Choroid plexus epithelial cell (primary cell): Measurements from ENCODE around the gene MKRN2OS.

ENCODE experiments used
- DNase-seq: peaks from one replicate; pipeline ENCODE4 v3.0.0-alpha.2; 2010; ENCODE audit warnings: low read depth
- H3K4me3 ChIP-seq: 2 replicates; pipeline ENCODE4 v1.5.1; 2011; ENCODE audit warnings: low read depth, mild to moderate bottlenecking, control low read depth, low read length, moderate library complexity
- TF ChIP-seq, protein P1 (sequence below): conservative IDR thresholded peaks from 2 replicates; pipeline ENCODE4 v1.5.1; 2011; ENCODE audit warnings: low read depth, mild to moderate bottlenecking, control low read depth, inconsistent platforms, low read length, moderate library complexity

MKRN2OS gene

DNA sequence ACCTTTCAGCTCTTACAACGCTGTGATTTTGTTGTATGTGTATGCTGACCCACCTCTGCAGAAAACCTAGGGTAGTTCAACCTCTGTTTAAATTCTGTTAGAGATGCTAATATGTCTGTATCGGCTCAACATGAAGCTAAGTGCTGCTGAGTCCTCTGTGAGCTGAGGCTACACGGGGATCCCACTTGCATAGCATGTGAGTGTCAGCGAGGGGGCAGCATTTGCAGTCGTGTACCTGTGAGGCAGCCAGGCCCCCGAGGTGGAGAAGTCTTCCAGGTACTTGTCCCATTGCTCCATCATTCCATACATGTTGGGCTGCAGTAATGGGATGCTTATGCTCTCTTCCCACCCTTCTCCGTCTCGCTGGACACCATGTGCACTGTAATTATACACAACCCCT, 3.7 kb downstream of the MKRN2OS start:
- DNase-seq: no peak
- TF ChIP-seq, protein P1, sequence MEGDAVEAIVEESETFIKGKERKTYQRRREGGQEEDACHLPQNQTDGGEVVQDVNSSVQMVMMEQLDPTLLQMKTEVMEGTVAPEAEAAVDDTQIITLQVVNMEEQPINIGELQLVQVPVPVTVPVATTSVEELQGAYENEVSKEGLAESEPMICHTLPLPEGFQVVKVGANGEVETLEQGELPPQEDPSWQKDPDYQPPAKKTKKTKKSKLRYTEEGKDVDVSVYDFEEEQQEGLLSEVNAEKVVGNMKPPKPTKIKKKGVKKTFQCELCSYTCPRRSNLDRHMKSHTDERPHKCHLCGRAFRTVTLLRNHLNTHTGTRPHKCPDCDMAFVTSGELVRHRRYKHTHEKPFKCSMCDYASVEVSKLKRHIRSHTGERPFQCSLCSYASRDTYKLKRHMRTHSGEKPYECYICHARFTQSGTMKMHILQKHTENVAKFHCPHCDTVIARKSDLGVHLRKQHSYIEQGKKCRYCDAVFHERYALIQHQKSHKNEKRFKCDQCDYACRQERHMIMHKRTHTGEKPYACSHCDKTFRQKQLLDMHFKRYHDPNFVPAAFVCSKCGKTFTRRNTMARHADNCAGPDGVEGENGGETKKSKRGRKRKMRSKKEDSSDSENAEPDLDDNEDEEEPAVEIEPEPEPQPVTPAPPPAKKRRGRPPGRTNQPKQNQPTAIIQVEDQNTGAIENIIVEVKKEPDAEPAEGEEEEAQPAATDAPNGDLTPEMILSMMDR: peak; percentile 36

DNA sequence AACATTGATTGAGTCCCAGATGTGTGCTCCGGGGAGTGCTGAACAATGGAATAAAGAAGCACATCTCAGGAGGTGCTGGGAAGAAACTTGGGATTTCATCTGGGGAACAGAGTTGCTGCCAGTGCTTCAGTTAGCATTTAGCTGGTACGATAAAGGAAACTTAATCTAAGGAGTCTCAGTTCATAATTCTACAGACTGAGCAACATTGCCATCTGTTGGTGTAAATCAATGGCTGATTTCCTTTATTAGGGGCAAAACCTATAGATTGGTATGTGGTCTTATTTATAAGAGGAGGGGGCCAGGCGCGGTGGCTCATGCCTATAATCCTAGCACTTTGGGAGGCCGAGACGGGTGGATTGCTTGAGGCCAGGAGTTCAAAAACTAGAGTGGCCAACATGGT, 8.9 kb downstream of the MKRN2OS start:
- TF ChIP-seq, protein P1: peak; percentile 59
- DNase-seq: peak; percentile 62

More for the DNA sequence above, 3.7 kb downstream of the MKRN2OS start:
- no peak overlapping the region for H3K4me3 ChIP-seq

DNA sequence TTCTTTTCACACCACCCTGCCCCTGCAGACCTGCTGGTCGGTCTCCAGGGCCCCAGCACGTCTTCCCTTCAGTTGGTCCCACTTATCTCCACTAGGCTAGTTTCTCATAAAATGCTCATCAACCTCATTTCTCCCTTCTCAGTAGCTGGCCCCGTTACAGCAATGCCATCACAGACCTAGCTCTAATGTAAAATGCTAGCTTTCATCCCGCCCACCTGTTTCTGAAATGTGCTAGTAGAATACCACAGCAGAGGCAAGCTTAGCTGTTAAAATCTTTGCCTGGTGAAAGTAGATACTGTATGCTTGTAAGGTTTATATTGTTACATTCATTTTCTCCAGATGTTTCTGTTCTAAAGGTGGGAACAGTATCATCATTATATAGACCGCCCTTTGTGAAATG, 13.1 kb downstream of the MKRN2OS start:
- no peak overlapping the region for H3K4me3 ChIP-seq
- no peak for DNase-seq
- TF ChIP-seq, protein P1: no peak

More for the DNA sequence above, 8.9 kb downstream of the MKRN2OS start:
- H3K4me3 ChIP-seq: no peak overlapping the region

DNA sequence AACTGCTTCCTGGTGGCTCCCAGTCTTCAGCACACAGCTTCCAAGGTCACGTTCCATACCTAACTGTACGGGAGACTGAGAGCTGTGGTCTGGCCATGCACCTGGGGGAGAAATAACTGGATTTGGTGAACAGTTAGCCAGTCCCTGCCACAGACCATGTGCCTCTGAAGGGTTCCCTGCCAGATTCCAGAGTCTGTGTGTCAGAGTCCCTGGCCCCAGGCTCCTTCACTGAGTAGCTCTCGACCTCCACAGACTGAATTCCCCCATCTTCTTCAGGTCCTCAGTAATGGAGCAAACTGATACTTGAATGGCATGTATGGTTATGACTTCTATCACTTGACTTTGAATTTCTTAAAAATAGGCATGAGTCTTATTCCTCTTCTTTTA, 17.5 kb downstream of the MKRN2OS start:
- TF ChIP-seq, protein P1: no peak
- DNase-seq: no peak
- H3K4me3 ChIP-seq: no peak overlapping the region

DNA sequence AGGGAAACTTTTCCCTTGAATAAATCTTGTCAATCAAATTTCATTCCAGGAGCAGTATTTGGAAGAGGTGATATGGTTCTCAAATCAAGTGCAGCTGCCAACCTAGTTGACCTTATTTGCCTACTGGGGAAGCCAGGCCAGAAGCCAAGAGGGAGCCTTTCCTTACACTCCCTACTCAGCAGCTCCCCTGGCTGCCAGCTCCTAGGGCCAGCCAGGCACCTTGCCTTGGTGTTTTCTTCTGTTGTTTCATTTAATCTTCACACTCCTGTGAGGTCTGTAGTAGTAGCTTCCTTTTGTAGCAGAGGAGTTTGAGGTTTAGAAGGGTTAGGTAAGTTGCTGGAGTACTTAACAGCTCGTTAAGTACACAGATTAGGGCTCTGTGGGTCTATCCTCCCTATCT, 22.6 kb downstream of the MKRN2OS start:
- H3K4me3 ChIP-seq: no peak overlapping the region
- TF ChIP-seq, protein P1: peak; percentile 10
- no peak for DNase-seq

DNA sequence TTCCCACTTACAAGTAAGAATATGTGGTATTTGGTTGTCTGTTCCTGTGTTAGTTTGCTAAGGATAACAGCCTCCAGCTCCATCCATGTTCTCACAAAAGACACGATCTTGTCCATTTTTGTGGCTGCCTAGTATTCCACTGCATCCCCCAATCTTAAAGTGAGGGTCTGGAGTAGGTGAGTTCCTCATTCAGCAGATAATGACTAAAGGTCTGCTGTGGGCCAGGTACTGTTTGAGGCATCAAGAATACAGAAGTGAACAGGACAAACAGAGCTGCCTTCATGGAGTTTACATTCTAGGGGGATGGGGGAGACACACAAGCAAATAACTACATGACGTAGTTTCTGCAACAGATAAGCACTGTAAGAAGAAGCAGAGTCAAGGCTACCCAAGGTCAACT, 24.3 kb downstream of the MKRN2OS start:
- no peak for DNase-seq
- TF ChIP-seq, protein P1: no peak

DNA sequence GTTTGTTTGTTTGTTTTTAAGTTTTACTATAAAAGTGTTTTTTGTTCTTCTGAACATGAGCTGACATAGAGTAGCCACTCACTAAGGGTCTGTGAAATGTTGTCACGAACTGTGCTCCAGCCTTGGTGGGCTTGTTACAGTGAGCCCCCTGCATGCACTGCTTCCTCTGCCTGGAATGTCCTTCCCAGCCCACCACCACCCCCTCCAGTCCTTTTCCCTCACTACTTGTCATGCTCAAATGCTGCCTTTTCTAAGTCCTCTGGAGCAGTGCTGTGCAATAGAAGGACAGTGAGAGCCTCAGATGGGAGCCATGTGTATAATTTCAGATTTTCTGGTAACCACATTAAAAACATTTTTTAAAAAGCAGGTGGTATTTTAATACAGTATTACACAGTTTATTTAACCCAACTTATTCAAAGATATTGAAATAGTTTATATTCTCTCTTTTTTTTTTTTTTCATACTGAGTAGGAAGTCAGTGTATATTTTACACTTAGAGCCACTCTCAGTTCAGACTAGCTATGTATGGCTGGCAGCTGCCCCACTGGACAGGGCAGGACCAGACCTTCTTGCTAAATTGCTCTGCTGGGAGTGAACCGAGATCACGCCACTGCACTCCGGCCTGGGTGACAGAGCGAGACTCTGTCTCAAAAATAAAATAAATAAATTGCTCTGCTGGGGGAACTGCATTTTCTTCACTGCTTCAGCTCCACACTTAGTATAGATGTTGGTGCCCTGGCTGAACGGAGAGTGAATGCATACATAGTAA, 26.9 kb downstream of the MKRN2OS start:
- H3K4me3 ChIP-seq: no peak overlapping the region
- DNase-seq: peak; percentile 15
- TF ChIP-seq, protein P1: no peak

More for the DNA sequence above, 24.3 kb downstream of the MKRN2OS start:
- no peak overlapping the region for H3K4me3 ChIP-seq
